Measurements from ENCODE around the gene FGGY.
"Not testable (repeated sequence)": the region's sequence is repeated elsewhere in the genome, so short reads cannot be mapped to it uniquely, and the experiment has no call there.

Gene FGGY

DNA sequence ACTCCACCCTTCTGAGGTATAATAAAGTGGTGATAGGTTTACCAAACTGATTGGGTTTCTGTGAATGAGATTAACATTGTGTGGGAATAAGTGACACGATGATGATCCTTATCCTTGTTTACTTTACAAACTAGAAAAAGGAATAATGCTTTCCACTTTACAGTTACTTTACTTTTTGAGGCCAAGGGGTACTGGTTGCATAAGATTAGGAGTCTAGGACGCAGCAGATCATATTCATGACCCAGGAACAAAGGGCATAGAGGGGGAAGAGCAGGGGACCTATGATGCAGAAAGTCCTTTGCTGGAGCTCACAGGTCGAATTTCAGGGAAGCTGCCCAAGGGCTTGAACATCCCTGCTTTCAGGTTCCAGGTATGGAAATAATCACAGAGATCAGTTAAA is 20.4 kb downstream of the FGGY start:
- no peak for DNase-seq

DNA sequence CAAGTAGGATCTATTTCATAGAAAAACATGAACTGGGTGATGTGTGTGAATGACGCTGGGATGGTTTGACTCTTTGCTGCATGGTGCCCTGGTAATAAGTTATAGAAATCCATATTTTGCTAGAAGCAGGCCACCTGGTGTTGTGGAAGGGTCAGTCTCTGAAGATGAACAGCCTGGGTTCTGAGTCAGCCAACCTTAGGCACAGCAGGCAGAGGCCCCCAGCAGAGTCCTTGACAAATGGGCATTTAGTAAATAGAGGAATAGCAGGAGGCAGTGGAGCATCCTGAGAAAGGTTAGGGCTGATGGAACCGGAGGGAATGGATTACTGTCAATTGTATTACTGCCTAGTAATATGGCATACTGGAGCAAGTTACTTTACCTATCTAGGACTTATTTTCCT is 20.9 kb downstream of the FGGY start:
- DNase-seq = no peak

- no peak for DNase-seq
Measured at GRCh38 chr1:59318271-59318860, 21.5 kb downstream of the FGGY start.

DNA sequence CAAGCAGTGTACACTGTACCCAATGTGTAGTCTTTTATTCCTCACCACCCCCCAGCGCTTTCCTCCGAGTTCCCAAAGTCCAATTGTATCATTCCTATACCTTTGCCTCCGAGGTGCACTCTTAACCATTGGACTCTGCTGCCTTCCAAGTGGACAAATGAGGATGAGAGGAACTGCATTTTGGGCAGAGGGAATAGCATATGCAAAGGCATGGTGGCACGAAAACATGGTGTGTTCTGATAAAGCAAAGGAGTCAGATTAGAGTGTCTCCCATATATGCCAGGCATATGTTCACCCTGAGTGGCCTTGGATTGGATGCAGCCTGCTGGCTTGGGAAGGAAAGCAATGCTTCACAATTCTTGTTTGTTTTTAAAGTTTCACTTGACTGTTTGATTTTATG is 25.5 kb downstream of the FGGY start:
- no peak for DNase-seq

- DNase-seq = no peak
Measured at GRCh38 chr1:59322814-59323213, 25.9 kb downstream of the FGGY start.

DNA sequence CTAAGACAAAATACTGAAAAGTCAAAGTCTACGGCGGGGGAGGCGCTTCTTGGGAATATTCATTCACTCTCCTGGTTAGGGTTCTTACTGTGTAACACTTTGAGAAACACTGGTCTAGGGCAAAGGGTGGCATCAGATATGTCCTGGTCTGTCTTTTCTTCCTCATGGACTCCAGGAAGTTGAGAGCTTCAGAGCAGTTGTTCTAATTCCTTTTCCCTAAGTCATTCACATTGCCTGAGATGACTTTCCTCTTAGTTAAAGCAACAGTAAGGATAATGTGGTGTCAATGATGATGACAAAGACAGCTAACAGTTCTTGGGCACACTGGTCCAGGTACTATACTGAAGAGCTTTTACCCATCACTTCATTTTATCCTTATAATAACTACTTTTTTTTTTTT is 27.0 kb downstream of the FGGY start:
- DNase-seq = no peak

GRCh38 chr1:59328353-59328752 is 31.5 kb downstream of the FGGY start:
- DNase-seq = no peak

GRCh38 chr1:59329412-59330053 is 32.6 kb downstream of the FGGY start:
- DNase-seq = no peak

DNA sequence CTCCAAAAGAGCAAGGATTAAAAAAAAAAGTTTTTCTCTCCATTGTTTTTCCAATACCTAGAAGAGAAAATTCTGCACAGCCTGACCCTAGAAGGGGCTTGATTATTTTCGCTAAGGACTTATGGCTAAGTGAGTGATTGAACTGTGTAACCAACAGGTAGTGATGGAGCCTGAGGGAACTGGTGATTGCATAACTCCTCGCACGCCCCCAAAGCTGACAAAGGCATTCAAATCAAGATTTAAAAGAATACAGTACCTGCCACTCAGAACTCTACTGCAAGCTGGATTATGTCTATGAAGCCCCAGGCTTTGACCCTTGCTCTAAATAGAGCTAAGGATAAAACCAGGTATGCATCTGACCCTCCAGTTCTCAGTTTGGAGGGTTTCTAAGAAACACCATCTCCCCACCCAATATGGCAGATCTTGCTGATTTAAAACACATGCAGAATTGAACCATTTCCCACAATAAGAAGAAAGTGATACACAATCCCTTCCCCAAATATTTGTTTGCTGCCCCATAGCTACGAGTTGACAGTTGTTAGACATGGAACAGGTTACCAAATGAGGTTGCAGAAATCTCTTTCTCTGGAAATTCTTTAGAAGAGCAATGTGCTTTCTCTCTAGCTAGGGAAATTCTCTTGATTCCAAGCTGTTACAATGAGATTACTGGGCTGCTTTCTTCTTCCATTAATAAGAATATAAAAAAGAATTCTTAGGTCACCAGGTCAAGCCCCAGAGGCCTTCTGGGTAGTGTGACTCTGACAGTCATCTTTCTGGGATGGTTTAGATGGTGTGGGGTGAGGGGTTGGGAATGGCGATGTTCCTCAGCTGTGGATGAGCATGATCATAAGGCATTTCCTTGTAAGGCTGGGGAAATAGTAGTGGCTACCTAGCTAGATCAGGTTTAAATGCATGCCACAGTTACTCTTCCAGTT is 35.1 kb downstream of the FGGY start:
- DNase-seq = no peak

DNA sequence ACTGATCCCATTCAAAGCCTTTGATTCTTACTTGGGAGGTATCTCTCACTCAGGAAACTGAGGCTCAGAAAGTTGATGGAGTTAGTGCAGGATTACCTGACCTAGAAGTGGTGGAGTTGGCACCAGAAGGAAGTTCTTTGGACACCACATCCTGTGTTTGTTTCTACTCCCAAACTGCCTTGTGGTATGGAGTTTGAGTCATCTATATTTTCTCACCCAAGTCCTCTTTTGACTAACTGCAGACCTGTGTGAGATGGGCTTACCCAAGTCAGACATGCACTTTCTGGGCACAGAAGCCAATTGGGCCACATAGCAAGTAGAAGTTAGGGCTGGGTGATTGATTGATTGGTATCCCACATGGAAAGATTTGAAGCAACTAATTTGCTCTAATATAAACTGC is 36.1 kb downstream of the FGGY start:
- DNase-seq = no peak

GRCh38 chr1:59333626-59334277 is 36.9 kb downstream of the FGGY start:
- no peak for DNase-seq

DNA sequence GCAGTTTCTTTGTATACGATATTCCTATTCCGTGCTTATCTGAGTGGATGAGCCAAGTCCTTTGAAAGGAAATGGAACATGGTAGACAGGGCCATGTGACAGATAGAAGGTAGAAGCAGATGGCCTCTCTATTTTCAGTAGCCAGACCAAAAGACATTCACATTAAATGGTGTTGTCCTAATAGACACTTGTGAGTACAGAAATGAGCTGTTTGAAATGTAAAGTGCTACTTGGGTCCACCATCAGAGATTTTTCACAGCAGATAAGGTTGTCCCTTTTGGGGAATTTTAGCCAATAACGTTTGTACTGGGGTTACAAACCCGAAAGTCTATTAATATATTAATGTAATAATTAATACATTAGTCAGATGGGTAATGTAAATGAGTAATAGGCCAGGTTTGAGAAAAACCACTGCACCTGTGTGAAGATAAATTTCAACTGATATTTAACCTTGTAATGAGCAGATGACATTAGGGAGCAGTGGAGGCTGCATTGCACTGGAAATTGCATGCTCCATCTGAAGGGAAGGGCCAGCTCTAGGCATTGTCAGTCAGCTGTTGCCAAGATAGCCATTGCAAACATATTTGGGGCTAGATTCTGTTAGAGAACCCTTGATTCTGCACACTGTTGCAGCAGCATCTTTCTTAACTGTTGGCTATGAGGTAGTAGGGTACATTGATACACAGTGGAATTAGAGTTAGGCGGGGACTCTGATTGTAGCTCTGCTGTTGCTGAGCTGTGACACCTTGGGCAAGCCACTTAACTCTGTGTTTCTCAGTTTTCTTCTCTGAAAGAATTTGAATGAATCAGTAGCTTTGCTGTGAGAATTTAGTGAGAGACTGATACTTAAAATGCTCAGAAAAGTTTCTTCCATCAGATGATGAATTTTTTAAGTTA is 43.8 kb downstream of the FGGY start:
- DNase-seq = no peak

DNA sequence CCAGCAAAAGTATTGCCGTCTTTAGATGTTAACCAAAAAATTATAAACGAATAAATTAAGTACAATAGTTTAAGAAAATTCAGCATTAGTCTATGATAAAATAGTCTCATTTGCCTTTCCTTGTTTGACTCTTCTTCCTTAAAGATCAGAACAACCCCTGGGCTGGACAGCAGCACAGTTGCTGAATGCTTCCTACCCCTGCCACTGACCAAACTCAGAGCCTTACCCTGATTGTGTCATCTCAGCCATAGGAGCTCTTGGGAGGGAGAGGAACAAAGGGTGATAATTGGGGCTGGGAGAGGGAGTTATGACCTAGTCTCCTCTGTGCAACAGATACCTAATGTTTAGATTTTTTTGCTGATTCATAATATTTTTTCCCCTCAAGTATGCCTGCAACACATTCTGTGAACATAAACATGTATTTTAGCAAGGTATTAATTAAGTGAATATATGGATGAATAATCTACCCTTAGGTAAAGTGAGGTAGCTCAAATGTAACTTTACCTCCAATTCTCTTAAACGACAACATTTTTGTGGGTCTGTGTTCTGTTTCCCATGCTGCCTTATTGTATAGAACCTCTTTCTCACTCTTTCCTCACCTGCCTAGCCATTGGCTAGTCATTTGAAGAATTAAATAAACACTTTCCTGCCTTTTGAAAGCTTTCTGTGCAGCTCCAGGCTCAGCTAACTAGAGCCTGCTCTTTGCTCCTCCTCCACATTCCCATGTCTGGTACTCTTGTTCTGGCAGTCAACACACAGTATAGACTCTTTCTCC is 46.1 kb downstream of the FGGY start:
- DNase-seq = no peak

GRCh38 chr1:59343576-59343840 is 46.6 kb downstream of the FGGY start:
- DNase-seq = no peak

- peak; percentile 30 for DNase-seq
Measured at GRCh38 chr1:59345221-59345620, 48.3 kb downstream of the FGGY start.

- no peak for DNase-seq
Measured at GRCh38 chr1:59346429-59346828, 49.5 kb downstream of the FGGY start.

DNA sequence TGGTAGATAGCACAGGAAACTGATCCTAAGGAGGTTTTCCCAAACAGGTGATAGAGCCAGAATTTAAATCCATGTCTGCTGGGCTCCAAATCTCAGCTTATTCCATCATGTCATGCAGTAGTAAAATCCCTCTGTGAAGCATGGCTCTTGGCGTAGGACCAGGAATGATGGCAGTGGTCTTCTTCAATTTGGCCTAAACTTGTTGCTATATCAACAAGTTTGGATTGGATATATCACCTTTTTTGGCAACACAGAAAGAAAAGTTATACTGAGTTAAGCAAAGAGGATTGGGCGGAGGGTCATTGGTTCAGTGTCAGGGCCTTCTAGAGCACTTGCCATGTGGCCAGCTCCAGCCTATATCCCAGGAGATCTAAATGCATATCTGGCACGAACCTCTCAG is 52.2 kb downstream of the FGGY start:
- DNase-seq = no peak

DNA sequence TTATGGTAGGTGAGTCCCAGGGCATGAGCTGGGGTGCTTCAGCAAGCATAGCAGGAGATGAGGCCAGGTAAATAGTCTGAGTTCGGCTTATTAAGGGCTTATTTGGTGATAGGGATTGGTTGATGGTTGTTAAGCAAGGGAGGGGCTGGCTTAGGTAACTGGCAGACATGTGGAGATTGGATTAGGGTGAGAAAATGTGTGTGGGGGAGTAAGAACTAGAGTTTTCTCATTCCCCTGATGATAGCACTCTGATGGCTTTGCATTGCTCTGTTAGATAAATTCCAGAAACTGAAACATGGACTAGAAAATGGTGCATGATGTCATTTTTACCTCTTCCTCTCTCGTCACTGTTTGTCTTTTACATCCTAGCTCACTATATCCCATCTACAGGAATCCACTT is 53.6 kb downstream of the FGGY start:
- no peak for DNase-seq

DNA sequence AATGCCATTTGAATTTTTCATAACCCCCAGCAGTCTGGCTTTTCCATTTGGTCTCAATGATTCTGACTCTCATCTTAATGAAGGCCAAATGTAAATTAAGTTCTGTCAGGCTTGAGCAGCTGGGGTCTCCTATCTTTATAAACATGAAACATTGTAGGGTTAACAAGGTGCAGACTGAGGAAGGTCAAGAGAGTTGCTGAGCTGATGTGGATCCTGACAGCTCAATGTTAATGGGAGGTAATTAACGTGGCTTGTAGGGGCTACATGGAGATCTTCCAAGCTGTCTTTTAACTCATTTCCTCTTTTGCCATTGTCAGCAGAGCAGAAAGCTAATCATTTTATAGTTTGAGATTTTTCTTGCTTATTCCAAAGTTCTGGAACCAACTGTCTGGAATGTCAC is 55.2 kb downstream of the FGGY start:
- DNase-seq = no peak

DNA sequence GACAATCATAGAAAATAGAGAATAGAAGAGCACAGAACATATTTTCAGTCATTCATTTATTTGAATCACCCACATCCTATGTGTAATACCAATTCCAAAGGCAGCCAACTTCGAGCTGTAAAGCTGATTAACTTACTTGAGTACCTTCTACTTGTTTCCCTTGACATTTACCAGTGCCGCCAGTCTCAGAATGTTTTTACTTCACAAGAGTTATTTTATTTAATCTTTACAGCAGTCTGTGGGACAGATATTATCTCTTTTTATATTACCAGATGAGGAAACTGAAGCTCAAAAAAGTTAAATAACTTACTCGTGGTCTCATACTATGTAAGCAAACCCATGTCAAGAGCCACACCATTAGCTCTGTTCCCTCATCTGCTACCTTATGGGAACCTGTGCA is 56.6 kb downstream of the FGGY start:
- DNase-seq = no peak

- not testable (repeated sequence) for DNase-seq
Measured at GRCh38 chr1:59354239-59354638, 57.3 kb downstream of the FGGY start.
